NT2/D1 (cell line): ENCODE data around the gene BMPER.

Experiments
- YY1 ChIP-seq: IDR thresholded peaks from 2 replicates; pipeline ENCODE4 v1.6.1; 2011; ENCODE audit not compliant: insufficient read length, insufficient read depth
- ZNF274 ChIP-seq: IDR thresholded peaks from 2 replicates; pipeline ENCODE4 v1.6.1; 2011; ENCODE audit warnings: mild to moderate bottlenecking, low read depth, low read length

DNA sequence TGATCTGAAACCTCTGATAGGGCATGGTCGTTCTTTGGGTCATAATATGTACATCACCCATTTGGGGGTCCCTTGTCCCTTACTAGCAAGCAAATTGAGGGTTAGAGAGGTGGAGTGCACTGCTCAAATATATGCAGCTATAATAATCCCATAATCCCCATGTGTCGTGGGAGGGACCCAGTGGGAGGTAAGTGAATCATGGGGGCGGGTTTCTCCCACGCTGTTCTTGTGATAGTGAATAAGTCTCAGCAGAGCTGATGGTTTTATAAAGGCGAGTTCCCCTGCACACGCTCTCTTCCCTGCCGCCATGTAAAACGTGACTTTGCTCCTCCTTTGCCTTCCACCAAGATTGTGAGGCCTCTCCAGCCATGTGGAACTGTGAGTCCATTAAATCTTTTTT is 262.7 kb downstream of the BMPER start:
- TF ChIP-seq YY1 = no peak
- TF ChIP-seq ZNF274 = no peak
